ENCODE results near the gene PRKCB.

PRKCB gene

DNA sequence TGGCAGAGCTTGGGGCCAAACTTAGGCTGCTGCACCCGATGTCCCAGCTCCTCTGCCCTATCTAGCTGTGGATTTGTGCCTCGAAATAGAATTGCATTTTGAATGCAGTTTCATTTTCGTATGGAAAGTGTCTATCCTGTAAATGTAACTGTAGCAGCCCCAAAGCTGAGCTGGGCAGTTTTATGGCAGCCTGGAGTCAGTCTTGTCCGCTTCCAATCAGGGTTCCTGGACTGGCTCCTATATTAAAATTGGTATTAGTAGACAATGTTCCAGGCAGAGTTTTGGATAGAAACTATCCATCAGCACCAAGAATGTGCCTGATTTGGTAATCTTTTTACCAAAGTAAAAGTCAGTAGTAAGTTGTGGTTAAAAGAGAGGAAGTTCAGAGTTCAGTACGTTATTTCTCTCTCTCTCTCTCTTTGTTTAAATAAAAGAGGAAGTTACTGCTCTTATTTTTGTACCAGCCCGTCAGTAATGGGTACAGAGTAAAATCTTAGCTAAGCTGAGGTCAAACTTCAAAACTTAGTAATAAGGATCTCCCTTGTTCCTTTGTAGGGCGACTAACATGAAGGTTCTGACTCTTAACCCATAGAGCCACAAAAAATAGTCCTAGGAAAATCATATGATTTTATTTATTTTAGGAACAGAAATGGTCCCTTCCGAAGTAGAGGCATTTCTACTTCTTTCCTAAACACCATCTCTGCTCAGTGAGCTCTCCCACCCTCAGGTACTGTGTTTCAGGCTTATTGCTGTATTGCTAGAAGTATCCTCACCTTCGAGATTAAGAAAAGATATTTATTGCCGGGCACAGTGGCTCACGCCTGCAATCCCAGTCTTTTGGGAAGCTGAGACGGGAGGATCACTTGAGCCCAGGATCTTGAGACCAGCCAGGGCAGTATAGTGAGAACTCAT, 28.0 kb downstream of the PRKCB start:
- no peak overlapping the region for H3K9ac ChIP-seq (ENCODE audit: low read depth, low read length)
- no peaks in the 10 kb centered on the region for H3K36me3 ChIP-seq (ENCODE audit: insufficient read depth, low read length)
- H3K4me1 ChIP-seq (ENCODE audit: insufficient read depth, low read length), result 0 out of 2 replicates have a peak, but pooled peaks cover 5% of the 10 kb centered on the region
- H3K9me3 ChIP-seq (ENCODE audit: control insufficient read depth, insufficient read depth, low read length), result no peaks in the 10 kb centered on the region

DNA sequence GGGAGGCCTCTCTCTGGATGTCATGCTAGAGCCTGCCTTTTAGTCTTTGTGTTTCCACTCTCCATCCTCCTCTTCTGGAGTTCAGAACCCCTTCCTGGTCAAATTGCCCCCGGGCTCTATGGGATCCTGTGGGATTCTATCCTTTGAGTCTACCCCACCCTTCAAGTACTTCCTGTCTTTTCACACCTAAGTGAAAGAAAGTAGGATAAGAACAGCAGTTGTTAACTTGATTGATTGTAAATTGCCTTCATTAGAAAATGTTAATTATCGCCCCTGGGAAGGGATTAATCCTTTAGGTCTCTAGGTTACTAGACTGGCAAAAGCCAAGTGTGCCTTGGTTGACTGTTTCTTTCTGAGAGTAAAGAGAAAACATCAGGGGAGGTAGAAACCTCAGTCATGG, 30.1 kb downstream of the PRKCB start:
- no peaks in the 10 kb centered on the region for H3K36me3 ChIP-seq (ENCODE audit: insufficient read depth, low read length)
- no peaks in the 10 kb centered on the region for H3K9me3 ChIP-seq (ENCODE audit: control insufficient read depth, insufficient read depth, low read length)
- 0 out of 2 replicates have a peak, but pooled peaks cover 5% of the 10 kb centered on the region for H3K4me1 ChIP-seq (ENCODE audit: insufficient read depth, low read length)
- H3K9ac ChIP-seq (ENCODE audit: low read depth, low read length), result no peak overlapping the region

DNA sequence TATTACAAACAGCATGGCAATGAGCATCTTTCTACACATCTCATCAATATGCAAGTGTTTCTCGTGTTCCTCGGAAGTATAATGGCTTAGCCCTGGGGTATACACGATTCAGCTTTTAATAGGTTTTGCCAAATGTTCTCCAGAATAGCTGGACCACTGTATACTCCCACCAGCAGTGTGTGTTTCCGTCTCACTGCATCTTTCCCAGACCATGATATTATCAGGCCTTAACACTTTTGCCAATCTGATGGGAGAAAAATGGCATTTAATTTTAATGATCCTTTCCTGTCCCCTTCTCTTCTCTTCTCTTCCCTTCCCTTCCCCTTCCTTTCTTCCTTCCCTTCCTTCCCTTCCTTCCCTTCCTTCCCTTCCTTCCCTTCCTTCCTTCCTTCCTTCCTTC, 30.8 kb downstream of the PRKCB start:
- no peaks in the 10 kb centered on the region for H3K36me3 ChIP-seq (ENCODE audit: insufficient read depth, low read length)
- no peaks in the 10 kb centered on the region for H3K9me3 ChIP-seq (ENCODE audit: control insufficient read depth, insufficient read depth, low read length)
- 0 out of 2 replicates have a peak, but pooled peaks cover 5% of the 10 kb centered on the region for H3K4me1 ChIP-seq (ENCODE audit: insufficient read depth, low read length)
- no peak overlapping the region for H3K9ac ChIP-seq (ENCODE audit: low read depth, low read length)

DNA sequence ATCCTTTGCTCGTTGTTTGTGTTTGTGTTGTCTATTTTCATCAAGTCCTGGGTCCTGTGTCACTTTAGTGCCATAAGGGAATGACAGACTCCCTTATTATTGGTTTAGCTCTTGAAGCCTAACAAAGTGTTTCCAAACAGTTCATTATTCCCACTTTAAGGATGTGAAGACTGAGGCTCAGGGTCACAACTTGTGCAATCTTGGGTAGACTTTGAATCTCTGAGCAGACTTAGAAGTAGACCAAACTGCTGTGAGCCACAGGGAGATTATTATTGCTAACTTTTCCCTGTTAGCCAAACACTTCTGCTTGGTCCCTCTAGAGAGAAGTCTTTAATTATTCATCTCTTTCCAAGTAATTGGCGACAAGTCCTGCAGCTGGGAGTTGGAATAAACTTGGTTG, 31.8 kb downstream of the PRKCB start:
- H3K36me3 ChIP-seq (ENCODE audit: insufficient read depth, low read length), result no peaks in the 10 kb centered on the region
- 0 out of 2 replicates have a peak, but pooled peaks cover 5% of the 10 kb centered on the region for H3K4me1 ChIP-seq (ENCODE audit: insufficient read depth, low read length)
- no peaks in the 10 kb centered on the region for H3K9me3 ChIP-seq (ENCODE audit: control insufficient read depth, insufficient read depth, low read length)
- no peak overlapping the region for H3K9ac ChIP-seq (ENCODE audit: low read depth, low read length)

DNA sequence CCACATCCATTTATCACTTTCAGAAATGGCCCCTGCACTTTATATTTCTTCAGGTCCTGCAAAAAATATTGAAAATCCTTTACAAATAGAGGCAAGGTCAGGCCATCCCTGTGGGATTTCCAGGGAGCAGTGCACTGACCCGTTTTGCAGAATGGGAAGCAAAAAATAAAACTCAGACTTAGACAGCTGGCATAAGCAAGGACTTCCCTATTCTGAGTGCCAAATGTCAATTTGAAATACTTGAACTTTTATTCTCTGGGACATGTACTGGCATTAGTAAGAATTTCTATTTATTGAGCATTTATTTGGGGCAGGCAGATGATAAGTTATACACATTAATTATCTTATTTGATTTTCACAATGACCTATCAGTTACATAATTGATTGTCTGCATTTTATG, 32.4 kb downstream of the PRKCB start:
- Histone ChIP-seq H3K9ac (ENCODE audit: low read depth, low read length) (no peak overlapping the region), H3K36me3 (ENCODE audit: insufficient read depth, low read length) (no peaks in the 10 kb centered on the region), H3K9me3 (ENCODE audit: control insufficient read depth, insufficient read depth, low read length) (no peaks in the 10 kb centered on the region), H3K4me1 (ENCODE audit: insufficient read depth, low read length) (0 out of 2 replicates have a peak, but pooled peaks cover 5% of the 10 kb centered on the region)

DNA sequence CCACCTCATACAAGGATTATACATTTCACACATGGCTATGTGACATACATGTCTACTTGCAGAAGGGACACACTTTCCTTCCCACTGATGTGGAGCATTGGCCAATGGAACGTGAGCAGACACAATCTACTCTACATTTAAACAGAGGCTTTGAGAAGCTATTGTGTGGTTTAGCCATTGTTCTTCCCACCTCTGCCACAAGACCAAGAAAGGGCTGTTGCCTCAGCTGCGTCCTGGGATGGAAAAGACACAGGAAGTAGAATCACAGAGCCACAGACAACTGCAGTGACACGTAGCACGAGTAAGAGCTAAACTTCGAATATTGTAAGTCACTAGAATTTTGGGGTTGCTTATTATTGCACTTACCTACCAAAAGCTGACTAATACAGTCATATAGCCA, 33.3 kb downstream of the PRKCB start:
- H3K36me3 ChIP-seq (ENCODE audit: insufficient read depth, low read length), result no peaks in the 10 kb centered on the region
- no peaks in the 10 kb centered on the region for H3K9me3 ChIP-seq (ENCODE audit: control insufficient read depth, insufficient read depth, low read length)
- no peak overlapping the region for H3K9ac ChIP-seq (ENCODE audit: low read depth, low read length)
- H3K4me1 ChIP-seq (ENCODE audit: insufficient read depth, low read length), result 0 out of 2 replicates have a peak, but pooled peaks cover 5% of the 10 kb centered on the region

DNA sequence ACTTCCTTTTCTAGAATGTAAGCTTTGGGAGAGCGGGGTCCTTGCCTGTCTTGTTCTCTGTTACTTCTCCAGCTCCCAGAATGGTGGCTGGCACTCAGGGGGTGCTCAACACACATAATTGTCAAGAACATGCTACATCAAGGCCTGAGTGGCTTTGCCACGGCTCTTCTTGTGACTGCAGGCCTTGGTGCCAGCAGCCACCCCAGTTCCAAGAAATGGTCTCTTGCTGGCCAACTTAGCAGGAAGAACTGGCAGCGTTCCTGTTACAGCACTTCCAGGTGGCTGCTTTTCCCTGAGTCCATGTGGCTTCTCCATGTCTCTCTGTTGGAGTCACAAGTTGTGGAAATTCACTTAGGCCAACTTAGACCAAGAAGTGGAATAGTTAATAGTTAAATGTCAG, 36.1 kb downstream of the PRKCB start:
- no peaks in the 10 kb centered on the region for H3K9me3 ChIP-seq (ENCODE audit: control insufficient read depth, insufficient read depth, low read length)
- no peak overlapping the region for H3K9ac ChIP-seq (ENCODE audit: low read depth, low read length)
- H3K36me3 ChIP-seq (ENCODE audit: insufficient read depth, low read length), result no peaks in the 10 kb centered on the region
- no peaks in the 10 kb centered on the region for H3K4me1 ChIP-seq (ENCODE audit: insufficient read depth, low read length)

DNA sequence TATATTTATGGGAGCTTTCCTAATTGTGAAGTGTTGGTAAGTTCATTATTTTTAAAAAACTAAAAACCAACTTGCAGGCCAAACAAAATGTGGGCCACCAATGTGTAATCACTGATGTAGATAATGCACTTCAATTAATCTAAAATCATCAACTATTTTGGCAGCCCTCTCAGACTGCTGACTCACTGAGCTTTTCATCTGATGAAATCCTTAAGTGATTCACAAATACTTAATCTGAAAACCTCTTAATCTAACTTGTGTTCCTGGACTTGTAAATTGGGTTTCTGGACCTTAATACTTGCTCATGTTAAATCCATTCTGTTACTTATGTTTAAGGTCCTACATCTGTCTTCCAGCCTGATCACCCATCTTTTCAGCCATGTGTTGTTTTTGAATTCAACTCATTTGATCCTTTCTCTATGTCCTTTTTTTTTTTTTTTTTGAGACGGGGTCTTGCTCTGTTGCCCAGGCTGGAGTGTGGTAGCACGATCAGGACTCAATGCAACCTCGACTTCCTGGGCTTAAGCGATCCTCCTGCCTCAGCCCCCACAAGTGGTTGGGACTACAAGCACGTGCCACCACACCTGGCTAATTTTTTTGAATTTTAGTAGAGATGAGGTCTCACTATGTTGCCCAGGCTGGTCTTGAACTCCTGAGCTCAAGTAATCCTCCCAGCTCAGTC, 39.0 kb downstream of the PRKCB start:
- Histone ChIP-seq H3K4me1 (ENCODE audit: insufficient read depth, low read length) (no peaks in the 10 kb centered on the region), H3K36me3 (ENCODE audit: insufficient read depth, low read length) (no peaks in the 10 kb centered on the region), H3K9ac (ENCODE audit: low read depth, low read length) (no peak overlapping the region), H3K9me3 (ENCODE audit: control insufficient read depth, insufficient read depth, low read length) (no peaks in the 10 kb centered on the region)

DNA sequence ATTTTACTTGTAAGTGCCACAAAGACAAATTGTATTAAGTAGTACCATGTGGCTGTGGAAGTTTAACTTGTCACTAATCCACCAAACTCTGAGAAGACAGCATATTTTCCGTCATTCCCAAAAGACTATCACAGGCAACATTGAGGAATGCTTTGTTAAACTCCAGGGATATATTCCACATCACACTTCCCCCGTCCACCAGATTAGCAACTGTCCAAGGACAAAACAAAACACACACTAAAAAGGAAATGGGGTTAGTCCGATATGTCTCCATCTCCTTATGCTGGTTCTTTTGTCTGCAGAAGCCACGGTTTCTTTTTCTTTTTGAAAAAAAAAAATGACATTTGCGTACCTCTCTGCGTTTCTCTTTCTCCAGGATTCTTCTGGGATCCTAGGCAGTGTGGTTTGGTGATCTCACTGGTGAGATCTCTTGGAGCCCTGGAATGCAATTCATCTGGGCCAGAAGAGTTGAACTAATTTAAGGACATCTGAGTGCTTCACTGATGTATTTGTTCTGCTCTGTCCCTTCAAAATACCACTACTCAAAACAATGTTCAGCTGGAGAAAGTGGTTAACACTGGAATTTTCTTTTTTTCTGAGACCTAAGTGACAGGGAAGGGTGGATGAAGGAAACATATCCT, 40.6 kb downstream of the PRKCB start:
- H3K9ac ChIP-seq (ENCODE audit: low read depth, low read length), result no peak overlapping the region
- no peaks in the 10 kb centered on the region for H3K4me1 ChIP-seq (ENCODE audit: insufficient read depth, low read length)
- no peaks in the 10 kb centered on the region for H3K9me3 ChIP-seq (ENCODE audit: control insufficient read depth, insufficient read depth, low read length)
- no peaks in the 10 kb centered on the region for H3K36me3 ChIP-seq (ENCODE audit: insufficient read depth, low read length)

DNA sequence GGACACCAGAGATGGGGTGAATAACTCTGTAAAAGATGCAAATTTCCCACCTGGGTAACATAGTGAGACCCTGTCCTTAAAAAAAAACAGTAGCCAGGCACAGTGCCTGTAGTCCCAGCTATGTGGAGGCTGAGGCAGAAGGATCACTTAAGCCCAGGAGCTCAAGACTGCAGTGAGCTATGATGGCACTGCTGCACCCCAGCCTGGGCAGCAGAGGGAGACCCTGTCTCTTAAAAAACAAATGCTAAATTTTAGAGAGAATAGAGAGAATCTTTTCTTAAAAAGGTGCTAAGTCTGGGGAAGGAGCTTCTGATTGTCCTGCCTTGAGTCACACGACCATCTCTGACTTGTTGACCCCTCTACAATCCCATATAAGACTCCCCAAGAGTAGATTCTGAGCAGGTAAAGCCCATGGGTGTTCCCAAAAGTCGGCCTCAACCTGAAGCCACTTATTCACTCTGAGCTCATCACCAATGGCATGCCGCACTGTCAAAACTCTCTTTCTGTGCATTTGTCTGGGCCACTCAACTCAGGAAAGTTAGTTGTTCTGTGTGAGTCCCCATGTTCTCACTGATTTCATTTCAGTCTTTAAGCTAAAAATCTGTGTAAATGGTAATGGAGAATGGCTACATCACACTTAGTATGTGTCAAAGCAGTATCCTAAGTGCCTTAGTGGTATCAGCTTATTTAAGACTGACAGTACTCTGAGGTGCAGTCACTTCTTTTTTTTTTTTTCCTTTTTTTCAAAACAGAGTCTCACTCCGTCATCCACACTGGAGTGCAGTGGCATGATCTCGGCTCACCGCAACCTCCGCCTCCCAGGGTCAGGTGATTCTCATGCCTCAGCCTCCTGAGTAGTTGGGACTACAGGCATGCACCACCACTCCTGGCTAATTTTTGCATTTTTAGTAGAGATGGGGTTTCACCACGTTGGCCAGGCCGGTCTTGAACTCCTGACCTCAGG, 41.6 kb downstream of the PRKCB start:
- Histone ChIP-seq H3K36me3 (ENCODE audit: insufficient read depth, low read length) (no peaks in the 10 kb centered on the region), H3K4me1 (ENCODE audit: insufficient read depth, low read length) (no peaks in the 10 kb centered on the region), H3K9ac (ENCODE audit: low read depth, low read length) (no peak overlapping the region), H3K9me3 (ENCODE audit: control insufficient read depth, insufficient read depth, low read length) (no peaks in the 10 kb centered on the region)

DNA sequence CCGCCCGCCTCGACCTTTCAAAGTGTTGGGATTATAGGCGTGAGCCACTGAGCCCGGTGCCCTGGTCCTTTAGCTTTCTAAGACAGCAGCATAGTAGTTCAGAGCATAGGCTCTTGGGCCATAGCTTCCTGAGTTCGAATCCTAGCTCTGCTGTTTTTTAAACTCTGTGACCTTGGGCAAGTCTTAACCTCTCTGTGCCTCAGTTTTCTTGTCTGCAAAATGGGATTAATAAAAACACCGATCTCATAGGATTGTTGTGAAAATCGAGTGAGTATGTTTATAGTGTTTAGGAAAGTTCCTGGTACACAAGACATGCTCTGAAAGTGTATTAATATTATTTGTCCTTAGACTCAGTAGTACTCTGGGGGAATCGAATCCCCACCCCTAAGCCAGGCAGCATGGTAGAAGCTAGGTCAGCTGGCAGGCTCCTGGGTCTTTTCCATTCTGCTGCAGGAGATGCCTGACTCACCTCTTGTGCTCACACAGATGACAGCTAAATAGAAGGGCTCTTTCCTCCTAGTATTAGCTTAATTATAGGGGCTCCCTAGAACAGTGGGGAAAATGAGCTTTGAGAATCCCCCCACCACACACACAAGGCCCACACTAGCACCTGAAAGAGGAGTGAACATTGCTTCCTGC, 44.1 kb downstream of the PRKCB start:
- H3K4me1 ChIP-seq (ENCODE audit: insufficient read depth, low read length), result no peaks in the 10 kb centered on the region

DNA sequence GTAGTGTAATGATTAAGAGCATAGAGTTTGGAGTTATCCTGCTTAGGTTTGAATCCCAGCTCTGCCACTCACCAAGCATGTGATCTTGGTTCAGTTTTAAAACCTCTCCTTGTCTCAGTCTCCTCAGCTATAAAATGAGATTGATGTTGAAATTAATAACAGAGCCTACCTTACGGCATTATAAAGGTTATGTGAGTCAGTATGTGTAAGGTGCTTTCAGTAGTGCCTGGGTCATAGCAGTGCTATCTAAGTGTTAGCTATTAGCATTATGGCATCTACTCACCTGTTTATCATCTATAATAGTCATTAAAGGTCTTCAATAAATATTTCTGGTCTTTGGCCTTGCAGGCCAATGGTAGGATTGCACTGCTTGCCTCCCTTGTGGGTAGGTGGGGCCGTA, 53.4 kb downstream of the PRKCB start:
- H3K36me3 ChIP-seq (ENCODE audit: insufficient read depth, low read length), result no peaks in the 10 kb centered on the region
- no peaks in the 10 kb centered on the region for H3K4me1 ChIP-seq (ENCODE audit: insufficient read depth, low read length)
- H3K9me3 ChIP-seq (ENCODE audit: control insufficient read depth, insufficient read depth, low read length), result no peaks in the 10 kb centered on the region
- no peak overlapping the region for H3K9ac ChIP-seq (ENCODE audit: low read depth, low read length)

More for the DNA sequence above, 44.1 kb downstream of the PRKCB start:
- H3K9me3 ChIP-seq (ENCODE audit: control insufficient read depth, insufficient read depth, low read length), result no peaks in the 10 kb centered on the region
- H3K9ac ChIP-seq (ENCODE audit: low read depth, low read length), result no peak overlapping the region
- no peaks in the 10 kb centered on the region for H3K36me3 ChIP-seq (ENCODE audit: insufficient read depth, low read length)

DNA sequence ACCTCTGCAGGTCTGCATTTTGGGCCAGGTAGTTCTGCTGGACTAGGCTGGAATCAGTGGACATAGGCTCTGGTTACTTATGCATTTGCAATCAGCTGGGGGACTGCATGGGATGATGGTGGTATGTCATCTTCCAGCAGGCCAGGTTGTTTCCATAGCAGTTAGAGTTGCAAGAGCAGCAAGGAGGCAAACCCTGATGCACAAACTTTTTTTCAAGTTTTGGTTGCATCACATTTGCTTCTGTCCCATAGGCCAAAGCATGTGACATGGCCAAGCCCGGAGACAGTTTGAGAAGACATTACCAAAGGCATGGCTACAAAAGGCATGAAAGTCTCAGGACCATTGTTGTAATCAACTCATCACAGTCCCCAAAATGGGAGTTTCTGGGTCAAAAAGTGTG, 58.2 kb downstream of the PRKCB start:
- Histone ChIP-seq H3K9ac (ENCODE audit: low read depth, low read length) (no peak overlapping the region), H3K36me3 (ENCODE audit: insufficient read depth, low read length) (no peaks in the 10 kb centered on the region), H3K9me3 (ENCODE audit: control insufficient read depth, insufficient read depth, low read length) (no peaks in the 10 kb centered on the region), H3K4me1 (ENCODE audit: insufficient read depth, low read length) (no peaks in the 10 kb centered on the region)

All from ES-I3 (cell line).